ENCODE results near the gene ACSS2.

Gene ACSS2

GRCh38 chr20:34859826-34860545 is 16.4 kb upstream of the ACSS2 start:
- no peak for ATAC-seq
- TF ChIP-seq CSDC2 (CRISPR knock-in tag; IDR thresholded peaks at IDR 0.05) (no peak), ZNF8 (CRISPR knock-in tag; IDR thresholded peaks at IDR 0.05) (no peak), TCF4 (CRISPR knock-in tag; IDR thresholded peaks at IDR 0.05; ENCODE audit: borderline replicate concordance) (no peak), ISL1 (CRISPR knock-in tag; IDR thresholded peaks at IDR 0.05) (no peak), GLIS3 (CRISPR knock-in tag; IDR thresholded peaks at IDR 0.05) (no peak), ZNF70 (CRISPR knock-in tag; IDR thresholded peaks at IDR 0.05) (no peak), OSR1 (CRISPR knock-in tag; IDR thresholded peaks at IDR 0.05) (no peak), BACH2 (CRISPR knock-in tag; IDR thresholded peaks at IDR 0.05; ENCODE audit: borderline replicate concordance) (no peak), ESRRG (CRISPR knock-in tag; IDR thresholded peaks at IDR 0.05) (no peak), PPARA (CRISPR knock-in tag; IDR thresholded peaks at IDR 0.05; ENCODE audit: borderline replicate concordance) (no peak), CSRNP3 (CRISPR knock-in tag; IDR thresholded peaks at IDR 0.05) (no peak)

- TF ChIP-seq ARNTL (CRISPR knock-in tag; IDR thresholded peaks at IDR 0.05; ENCODE audit: borderline replicate concordance, low read depth) (no peak), TOX (CRISPR knock-in tag; IDR thresholded peaks at IDR 0.05; ENCODE audit: borderline replicate concordance) (no peak), BACH2 (CRISPR knock-in tag; IDR thresholded peaks at IDR 0.05; ENCODE audit: borderline replicate concordance) (no peak), ZNF565 (CRISPR knock-in tag; conservative IDR thresholded peaks at IDR 0.05; ENCODE audit: low read depth) (no peak), ISL1 (CRISPR knock-in tag; IDR thresholded peaks at IDR 0.05) (no peak), ZC3H10 (CRISPR knock-in tag; IDR thresholded peaks at IDR 0.05) (no peak), GLIS3 (CRISPR knock-in tag; IDR thresholded peaks at IDR 0.05) (no peak), POU6F1 (CRISPR knock-in tag; IDR thresholded peaks at IDR 0.05; ENCODE audit: borderline replicate concordance, low read depth) (no peak)
- no peak for ATAC-seq
Observed at GRCh38 chr20:34861386-34862084, 14.9 kb upstream of the ACSS2 start.

GRCh38 chr20:34862724-34863123 is 13.7 kb upstream of the ACSS2 start:
- TF ChIP-seq TOX (CRISPR knock-in tag; IDR thresholded peaks at IDR 0.05; ENCODE audit: borderline replicate concordance) (no peak), CREB5 (CRISPR knock-in tag; IDR thresholded peaks at IDR 0.05; ENCODE audit: low read depth) (no peak), POU6F1 (CRISPR knock-in tag; IDR thresholded peaks at IDR 0.05; ENCODE audit: borderline replicate concordance, low read depth) (no peak), BACH2 (CRISPR knock-in tag; IDR thresholded peaks at IDR 0.05; ENCODE audit: borderline replicate concordance) (no peak), GLIS3 (CRISPR knock-in tag; IDR thresholded peaks at IDR 0.05) (no peak), OSR1 (CRISPR knock-in tag; IDR thresholded peaks at IDR 0.05) (no peak), RARB (CRISPR knock-in tag; IDR thresholded peaks at IDR 0.05) (no peak), ZFP30 (CRISPR knock-in tag; IDR thresholded peaks at IDR 0.05) (no peak), ZNF70 (CRISPR knock-in tag; IDR thresholded peaks at IDR 0.05) (no peak), ESRRG (CRISPR knock-in tag; IDR thresholded peaks at IDR 0.05) (no peak), SNAI2 (CRISPR knock-in tag; IDR thresholded peaks at IDR 0.05) (no peak), ZC3H10 (CRISPR knock-in tag; IDR thresholded peaks at IDR 0.05) (no peak), TSHZ2 (CRISPR knock-in tag; IDR thresholded peaks at IDR 0.05) (no peak), TCF4 (CRISPR knock-in tag; IDR thresholded peaks at IDR 0.05; ENCODE audit: borderline replicate concordance) (no peak), ZNF8 (CRISPR knock-in tag; IDR thresholded peaks at IDR 0.05) (no peak), ZFP3 (CRISPR knock-in tag; IDR thresholded peaks at IDR 0.05) (no peak)
- no peak for ATAC-seq

Measured in SK-N-SH treated with all-trans-retinoic acid at 6 μM for 48 hours (cell line).